HuH-7 (cell line): ENCODE measurements around the gene RNF220.

Experiments
- DNase-seq: peaks from one replicate; pipeline ENCODE4 v3.0.0; 2011; ENCODE audit warnings: low spot score

Gene RNF220

DNA sequence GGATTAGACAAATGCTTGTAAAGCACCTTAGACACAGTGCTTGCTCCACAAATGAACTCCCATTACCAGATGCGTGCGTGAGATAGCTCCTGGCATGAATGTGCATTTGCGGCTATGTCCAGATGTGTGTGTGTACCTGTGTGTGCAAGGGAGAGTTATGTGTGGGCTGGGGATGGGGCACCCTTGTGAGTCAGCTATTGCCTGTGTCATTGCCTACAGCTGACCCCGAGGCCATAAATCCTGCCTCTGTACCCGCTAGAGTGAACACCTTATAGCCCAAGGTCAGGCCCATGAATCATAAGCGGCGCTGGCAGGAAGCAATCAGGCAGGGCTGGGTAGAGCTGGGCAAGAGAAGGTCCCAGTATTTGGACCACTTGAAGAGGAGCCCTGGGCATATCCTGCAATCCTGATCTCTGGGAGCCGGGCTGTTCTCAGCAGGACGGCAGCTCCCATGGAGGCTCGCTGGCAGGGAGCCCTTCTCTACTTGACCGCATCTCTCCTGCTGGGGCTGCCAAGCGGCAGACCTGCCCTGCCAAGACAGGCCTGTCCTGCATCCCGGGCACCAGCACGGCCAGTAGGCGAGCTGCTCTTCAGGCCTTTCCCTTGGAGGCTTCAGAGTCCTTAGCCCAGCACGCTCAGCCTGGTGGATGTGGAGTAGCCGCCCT lies 182.9 kb downstream of the RNF220 start:
- DNase-seq = peak; percentile 53

GRCh38 chr1:44588551-44589210 lies 183.6 kb downstream of the RNF220 start:
- no peak for DNase-seq

- no peak for DNase-seq
Observed at GRCh38 chr1:44590475-44590874, 185.4 kb downstream of the RNF220 start.

DNA sequence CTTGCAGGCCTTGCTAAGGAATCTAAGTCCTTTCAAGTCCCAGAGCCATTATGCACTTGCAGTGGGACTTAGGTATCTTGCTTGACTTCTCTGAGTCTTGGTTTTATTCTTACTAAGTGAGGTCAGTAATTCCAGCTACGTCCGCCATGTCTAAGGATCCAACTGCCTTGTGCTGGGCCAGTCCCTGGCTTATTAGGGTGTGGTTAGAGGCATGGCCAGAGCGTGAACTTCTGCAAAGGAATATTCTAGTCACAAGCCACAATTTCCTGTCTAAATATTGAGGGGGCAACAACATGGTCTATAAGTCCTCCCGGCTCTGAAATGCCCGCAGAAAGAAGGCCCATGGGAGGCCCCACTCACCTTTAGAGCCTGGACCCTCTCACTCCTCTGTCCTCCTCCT lies 186.3 kb downstream of the RNF220 start:
- DNase-seq = no peak

DNA sequence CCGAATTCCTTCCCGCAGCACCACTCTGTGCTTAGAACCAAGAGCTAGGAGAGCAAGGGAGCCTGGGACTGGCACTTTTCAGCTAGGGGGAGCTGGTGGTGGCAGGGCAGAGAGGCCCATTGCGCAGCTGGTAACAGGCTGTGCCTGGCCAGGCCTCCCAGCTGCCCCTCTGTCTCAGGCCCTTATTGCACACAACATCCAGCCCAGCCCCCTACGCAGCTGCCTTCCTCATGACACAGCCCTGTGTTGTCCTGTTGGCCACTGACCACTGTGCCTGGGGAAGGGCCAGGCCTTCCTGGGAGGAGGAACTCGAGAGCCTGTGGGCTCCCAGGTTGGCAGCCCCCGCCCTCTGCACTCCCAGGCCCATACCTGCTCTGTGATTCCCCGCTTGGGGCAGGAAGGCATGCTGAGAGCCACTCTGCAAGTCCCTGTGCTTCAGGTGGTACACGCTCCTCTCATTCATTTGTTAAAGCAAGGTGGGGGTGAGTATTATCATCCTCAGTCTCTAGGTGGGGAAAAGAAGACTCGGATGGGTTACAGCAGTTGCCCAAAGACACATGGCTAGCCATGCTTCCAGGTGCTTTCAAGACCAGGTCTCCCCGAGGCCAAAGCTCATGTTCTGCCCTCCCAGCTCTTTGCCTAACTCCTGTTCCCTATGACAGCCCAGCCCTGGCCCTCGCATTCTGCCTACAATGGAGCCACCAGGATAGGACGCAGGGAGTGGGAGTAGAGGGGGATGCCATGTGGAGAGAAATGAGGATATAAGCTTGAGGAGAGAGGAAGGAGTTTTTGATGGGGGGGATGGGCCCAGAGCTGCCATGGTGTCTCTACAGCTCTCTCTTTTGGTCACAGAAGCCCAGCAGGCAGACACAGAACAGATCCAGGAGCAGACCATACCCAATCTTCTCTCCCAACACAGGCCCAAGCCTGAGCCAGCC lies 187.4 kb downstream of the RNF220 start:
- no peak for DNase-seq

- DNase-seq = no peak
Observed at GRCh38 chr1:44594353-44594752, 189.3 kb downstream of the RNF220 start.

GRCh38 chr1:44594871-44595735 lies 190.0 kb downstream of the RNF220 start:
- DNase-seq = peak; percentile 95

GRCh38 chr1:44596511-44596910 lies 191.5 kb downstream of the RNF220 start:
- no peak for DNase-seq

GRCh38 chr1:44598167-44598566 lies 193.1 kb downstream of the RNF220 start:
- no peak for DNase-seq

DNA sequence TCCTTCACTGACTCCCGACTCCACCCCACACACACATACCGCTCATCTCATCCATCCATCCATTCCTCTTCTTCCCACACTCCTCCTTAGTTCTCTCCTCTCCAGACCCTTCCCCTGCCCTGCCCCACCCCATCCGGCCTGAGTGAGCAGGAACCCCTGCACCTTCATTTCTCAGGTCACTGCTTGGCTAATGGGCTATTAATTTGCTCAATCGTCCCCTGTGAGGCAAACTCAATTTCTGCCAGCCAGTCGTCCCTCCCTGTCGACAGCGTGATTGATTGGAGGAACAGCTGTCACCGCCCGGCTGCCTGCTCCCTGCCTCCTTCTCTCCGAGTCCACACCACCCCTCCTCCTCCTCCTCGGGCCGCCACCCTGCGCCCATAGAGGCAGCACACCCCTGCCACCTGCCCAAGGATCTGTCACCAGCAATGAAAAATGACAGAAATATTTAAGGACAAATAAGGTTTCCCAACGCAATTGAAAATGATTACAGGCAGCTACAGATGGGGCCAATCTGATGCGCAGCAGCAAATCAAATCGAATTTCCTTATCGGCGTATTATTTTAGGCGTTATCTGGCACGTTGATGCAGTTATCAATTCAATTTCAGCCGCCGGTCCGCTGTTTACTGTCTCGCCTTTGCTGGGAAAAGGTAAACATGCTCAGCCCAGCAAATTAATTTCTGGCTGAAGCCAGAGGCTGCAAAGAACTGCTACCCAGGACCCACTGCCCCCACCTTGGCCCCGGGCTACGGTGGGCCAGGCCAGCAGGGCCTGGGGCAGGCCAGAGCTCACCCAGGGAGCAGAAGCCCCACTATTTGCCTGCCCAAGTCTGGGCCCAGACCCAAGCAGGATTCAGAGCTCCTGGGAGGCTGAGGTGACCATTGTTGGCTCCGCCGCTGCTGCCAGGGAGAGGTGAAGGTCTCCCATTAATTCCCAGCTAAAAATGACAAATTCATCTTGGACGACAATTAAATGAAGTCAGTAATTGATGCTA lies 197.9 kb downstream of the RNF220 start:
- DNase-seq = no peak

- no peak for DNase-seq
Observed at GRCh38 chr1:44603718-44604117, 198.7 kb downstream of the RNF220 start.

GRCh38 chr1:44604157-44604955 lies 199.3 kb downstream of the RNF220 start:
- no peak for DNase-seq

- DNase-seq = no peak
Observed at GRCh38 chr1:44605914-44606615, 201.0 kb downstream of the RNF220 start.

GRCh38 chr1:44606701-44607281 lies 201.7 kb downstream of the RNF220 start:
- DNase-seq = no peak

GRCh38 chr1:44608141-44608540 lies 203.1 kb downstream of the RNF220 start:
- no peak for DNase-seq

DNA sequence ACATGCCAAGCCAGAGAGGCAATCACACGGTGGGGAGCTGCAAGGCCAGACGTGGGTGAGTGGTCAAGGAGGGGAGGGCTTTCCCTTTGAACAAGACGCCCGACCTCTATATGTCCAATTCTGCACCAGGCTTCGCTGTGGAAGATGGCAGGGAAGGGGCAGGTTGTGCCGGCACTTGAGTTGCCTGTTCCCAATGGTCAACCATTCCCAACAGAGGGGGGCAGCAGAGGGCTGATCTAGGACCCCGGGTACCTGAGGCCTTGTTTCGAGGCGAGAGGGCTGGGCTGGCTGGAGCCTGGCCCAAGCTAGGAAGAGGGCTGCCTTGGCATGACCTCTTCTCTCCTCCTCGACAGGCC lies 204.3 kb downstream of the RNF220 start:
- peak; percentile 61 for DNase-seq

DNA sequence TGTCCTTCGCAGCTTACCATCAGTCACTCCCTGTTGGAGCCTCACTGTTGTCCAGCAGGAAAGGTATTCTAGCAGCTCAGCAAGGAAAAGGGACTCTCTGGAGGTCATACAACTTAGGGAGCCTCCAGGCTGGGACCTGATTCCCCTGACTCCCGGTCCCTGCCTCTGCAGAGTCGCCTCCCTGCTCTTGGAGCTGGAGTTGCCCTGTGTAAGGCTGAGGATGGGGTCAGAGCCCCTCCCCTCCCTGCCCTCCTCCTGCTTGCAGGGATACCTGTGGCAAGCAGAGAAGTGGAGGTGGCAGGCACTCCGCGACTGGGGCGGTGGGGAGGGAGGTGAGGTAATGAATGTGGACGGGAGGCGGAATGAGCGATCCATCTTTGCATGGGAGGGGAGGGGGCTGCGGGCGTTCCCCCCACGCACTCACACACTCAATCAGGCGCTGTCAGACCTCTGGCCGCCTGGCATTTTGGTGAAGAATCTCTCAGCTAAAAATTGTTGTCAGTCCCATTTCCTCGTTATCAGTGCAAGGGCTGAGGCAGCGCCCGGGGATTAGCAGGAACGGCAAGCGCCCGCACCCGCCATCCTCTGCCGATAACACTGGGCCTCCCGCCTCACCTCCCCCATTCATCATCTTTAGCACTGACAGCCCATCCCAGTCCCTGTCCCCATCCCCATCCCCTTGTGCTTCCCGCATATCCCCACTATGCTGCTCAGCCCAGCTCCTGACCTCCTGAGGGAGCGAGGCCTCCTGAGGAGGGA lies 204.9 kb downstream of the RNF220 start:
- no peak for DNase-seq

DNA sequence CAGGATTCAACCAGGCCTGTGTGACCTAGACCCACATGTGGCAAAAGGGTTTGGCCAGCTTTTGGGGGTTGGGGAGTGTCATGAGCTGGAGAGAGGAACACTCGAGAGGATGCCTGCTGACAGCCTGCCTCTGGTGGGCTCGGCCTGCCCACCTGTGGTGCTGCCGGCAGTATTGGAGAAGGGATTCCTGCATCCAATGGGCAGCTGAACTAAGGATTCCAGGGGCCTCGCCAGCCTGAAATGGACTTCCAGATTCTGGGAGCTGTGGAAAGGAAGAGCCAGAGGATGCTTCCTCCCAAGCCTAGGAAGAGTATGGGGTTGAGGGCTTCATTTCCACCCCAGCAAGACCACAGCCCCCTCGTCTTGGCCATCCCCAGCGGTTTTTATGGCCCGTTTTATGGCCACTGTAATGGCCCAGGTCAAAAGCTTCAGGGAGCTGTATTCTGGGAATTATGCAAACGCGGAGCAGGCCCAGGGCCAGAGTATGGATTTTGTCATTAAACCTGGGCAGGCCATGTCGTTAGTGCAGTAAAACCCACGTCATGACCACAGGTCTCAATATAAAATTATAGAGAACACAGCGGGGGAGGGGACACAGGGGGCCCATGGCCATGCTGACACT lies 205.6 kb downstream of the RNF220 start:
- DNase-seq = peak; percentile 72
